ENCODE results near the gene S100A13. TPM values are rescaled to one million over a fixed set of nuclear protein-coding genes. Genes with fewer than 3 reads are reported as not detected.

The S100A13 gene
- total RNA-seq, 4 donors from 2014 or later: 44.4 to 63.3 (median 55.7) TPM

DNA sequence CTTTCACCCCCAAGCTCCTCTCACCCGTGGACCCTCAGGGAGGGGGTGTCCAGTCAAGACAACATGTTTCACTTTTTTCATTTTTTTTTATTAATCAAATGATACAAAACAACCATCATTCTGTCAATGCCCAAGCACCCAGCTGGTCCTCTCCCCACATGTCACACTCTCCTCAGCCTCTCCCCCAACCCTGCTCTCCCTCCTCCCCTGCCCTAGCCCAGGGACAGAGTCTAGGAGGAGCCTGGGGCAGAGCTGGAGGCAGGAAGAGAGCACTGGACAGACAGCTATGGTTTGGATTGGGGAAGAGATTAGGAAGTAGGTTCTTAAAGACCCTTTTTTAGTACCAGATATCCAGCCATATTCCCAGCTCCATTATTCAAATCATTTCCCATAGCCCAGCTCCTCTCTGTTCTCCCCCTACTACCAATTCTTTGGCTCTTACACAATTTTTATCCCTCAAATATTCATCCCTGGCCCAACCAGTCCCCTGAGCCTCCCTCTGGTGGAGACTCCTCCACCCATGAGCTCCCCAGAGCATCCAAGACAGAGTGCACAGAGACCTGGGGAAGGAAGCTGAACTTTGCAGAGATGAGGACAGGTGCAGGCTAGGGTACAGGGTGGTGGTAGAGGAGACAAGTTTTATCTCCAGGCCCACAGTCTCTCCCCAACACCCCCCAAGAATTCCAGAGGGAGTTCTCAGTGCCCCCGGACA lies 13.0 kb downstream of the S100A13 start:
- intact Hi-C loops (cut with DNase I): loop anchor here (5.0 kb wide), 1 partner anchor 37 kb away; no protein-coding TSS in a partner anchor
- Histone ChIP-seq H3K36me3 (peaks cover 0 to 8% (median 0%) of the 10 kb centered on the region in 3 donors), H3K4me1 (peaks cover 21 to 89% (median 41%) of the 10 kb centered on the region in 3 donors), H3K4me3 (peak overlapping the region; percentile 54 to 76 (median 66)), H3K9me3 (no peaks in the 10 kb centered on the region), H3K27ac (peak overlapping the region; percentile 92 to 96 (median 94)), H3K27me3 (no peaks in the 10 kb centered on the region)
- WGBS, 2 donors: 47 to 54% methylated on average over 1 to 2 of the region's 2 CpGs
- TF ChIP-seq POLR2A (IDR thresholded peaks at IDR 0.05): no peak
- TF ChIP-seq, protein P1, sequence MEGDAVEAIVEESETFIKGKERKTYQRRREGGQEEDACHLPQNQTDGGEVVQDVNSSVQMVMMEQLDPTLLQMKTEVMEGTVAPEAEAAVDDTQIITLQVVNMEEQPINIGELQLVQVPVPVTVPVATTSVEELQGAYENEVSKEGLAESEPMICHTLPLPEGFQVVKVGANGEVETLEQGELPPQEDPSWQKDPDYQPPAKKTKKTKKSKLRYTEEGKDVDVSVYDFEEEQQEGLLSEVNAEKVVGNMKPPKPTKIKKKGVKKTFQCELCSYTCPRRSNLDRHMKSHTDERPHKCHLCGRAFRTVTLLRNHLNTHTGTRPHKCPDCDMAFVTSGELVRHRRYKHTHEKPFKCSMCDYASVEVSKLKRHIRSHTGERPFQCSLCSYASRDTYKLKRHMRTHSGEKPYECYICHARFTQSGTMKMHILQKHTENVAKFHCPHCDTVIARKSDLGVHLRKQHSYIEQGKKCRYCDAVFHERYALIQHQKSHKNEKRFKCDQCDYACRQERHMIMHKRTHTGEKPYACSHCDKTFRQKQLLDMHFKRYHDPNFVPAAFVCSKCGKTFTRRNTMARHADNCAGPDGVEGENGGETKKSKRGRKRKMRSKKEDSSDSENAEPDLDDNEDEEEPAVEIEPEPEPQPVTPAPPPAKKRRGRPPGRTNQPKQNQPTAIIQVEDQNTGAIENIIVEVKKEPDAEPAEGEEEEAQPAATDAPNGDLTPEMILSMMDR (IDR thresholded peaks at IDR 0.05): peak in 1 of 6 experiments; percentile 10
- no peak for DNase-seq

DNA sequence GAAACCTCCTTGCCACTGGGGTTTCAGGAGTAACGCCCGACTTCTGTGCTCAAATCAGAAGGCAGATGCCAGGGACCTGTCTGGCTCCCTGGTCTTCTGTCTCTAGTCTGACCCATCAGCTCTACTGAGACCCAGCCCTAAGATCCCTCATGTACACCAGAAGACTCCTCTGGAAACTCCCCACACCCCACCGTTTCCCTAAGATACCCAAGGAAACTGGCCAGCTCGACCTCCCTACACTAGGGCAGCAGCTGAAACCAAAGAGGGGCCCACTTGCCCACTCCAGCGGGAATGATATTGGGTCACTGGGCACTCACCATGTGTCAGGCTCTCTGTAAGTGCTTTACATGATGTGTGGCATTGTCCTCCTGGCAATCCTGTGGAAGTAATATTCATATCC lies 13.9 kb downstream of the S100A13 start:
- Histone ChIP-seq H3K4me3 (peak overlapping the region; percentile 54 to 76 (median 66)), H3K27me3 (no peaks in the 10 kb centered on the region), H3K9me3 (no peaks in the 10 kb centered on the region), H3K4me1 (peaks cover 26 to 89% (median 49%) of the 10 kb centered on the region in 3 donors), H3K36me3 (no peaks in the 10 kb centered on the region), H3K27ac (peak overlapping the region; percentile 92 to 96 (median 94))
- no peak for TF ChIP-seq POLR2A (IDR thresholded peaks at IDR 0.05)
- TF ChIP-seq, protein P1 (IDR thresholded peaks at IDR 0.05): no peak
- intact Hi-C loops (cut with DNase I): loop anchor here (5.0 kb wide), 1 partner anchor 36 kb away; no protein-coding TSS in a partner anchor
- 53 to 57% methylated on average over 2 to 3 of the region's 5 CpGs for WGBS, 2 donors
- no peak for DNase-seq

DNA sequence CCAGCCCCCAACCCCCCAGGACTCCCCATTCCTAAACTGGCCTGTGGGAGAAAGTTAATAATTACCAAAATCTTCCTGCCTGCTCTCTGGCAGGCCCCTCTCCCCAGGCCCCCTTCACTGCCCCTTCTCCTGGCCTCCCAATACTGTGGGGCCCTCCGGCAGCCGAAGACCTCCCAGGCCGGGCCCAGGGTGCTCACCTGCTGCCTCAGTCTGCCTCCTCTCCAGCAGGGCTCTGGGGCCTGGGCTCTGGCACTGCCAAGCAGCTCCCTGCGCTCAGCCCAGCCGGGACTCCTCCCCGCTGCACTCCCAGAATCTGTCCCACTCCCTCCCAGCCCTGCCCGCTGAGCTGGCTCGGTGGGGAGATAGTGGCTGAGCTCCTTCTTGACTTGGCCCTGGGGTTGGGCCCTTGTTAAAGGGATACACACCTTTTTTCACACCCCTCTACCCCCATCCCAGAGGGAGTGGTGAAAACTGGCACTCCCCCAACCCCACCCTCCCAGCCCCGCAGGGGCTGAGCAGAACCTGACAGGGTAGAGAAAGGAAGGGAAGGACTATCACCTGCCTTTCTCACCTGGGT lies 14.5 kb downstream of the S100A13 start, which contains the start of gene S100A16:
Gene S100A16, minus strand, starts transcription at position 383 of the 577 bp plus-strand sequence. CDS start 4,986 bp downstream, outside the sequence.
- Histone ChIP-seq H3K27ac (peak within 1 kb of the TSS; percentile 92 to 96 (median 94)), H3K36me3 (peaks cover 0 to 4% (median 1%) of the 10 kb centered on the region in 3 donors), H3K27me3 (no peaks in the 10 kb centered on the region), H3K4me3 (peak within 1 kb of the TSS; percentile 54 to 76 (median 66)), H3K4me1 (peaks cover 26 to 89% (median 50%) of the 10 kb centered on the region in 3 donors), H3K9me3 (no peaks in the 10 kb centered on the region)
- WGBS, 2 donors: 8% methylated on average over 4 of the region's 9 CpGs; no CpG with 5 or more reads in 1 of the 2 donors
- TF ChIP-seq POLR2A (IDR thresholded peaks at IDR 0.05): peak in 3 of 4 donors; percentile 89 to 90 (median 89)
- TF ChIP-seq, protein P1 (IDR thresholded peaks at IDR 0.05): no peak
- intact Hi-C loops (cut with DNase I): loop anchor here (5.0 kb wide), 1 partner anchor 36 kb away; no protein-coding TSS in a partner anchor
- DNase-seq: no peak

DNA sequence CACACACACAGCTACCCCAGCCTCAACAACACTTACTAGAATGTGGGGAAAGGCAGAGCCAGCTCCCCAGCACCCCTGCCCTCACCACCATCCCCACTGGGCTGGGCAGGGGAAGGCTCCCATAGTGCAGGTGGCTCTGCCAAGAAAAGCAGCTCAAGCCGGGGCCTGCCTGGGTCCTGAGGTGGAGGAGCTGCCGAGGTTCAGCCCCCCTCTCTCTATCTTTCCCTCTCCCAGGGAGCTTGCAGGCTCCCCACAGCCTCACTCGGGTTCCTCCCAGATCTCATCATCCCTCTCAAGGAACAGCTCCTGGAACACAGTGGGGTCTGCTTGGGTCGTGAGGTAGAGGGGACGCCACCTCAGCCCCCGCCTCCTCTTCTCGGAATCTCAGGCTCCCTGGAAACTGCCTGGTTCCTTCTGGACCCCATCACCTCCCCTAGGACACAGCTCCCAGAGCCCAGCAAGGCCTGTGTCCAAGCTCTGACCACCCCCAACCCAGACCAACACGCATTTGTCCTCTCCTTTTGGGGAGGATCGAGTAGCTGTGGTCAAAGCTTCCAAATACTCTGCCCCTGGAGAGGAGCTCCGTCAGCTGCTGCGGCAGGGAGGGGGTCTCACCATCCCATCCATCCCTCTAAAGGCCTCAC lies 15.1 kb downstream of the S100A13 start:
- no peak for DNase-seq
- no peaks in the 10 kb centered on the region for H3K27me3 ChIP-seq
- WGBS, 2 donors: 30 to 33% methylated on average over 6 to 7 of the region's 11 CpGs
- no peak for TF ChIP-seq POLR2A (IDR thresholded peaks at IDR 0.05)
- TF ChIP-seq, protein P1 (IDR thresholded peaks at IDR 0.05): no peak
- H3K36me3 ChIP-seq: peaks cover 3 to 11% (median 7%) of the 10 kb centered on the region in 3 donors
- peaks cover 25 to 89% (median 50%) of the 10 kb centered on the region in 3 donors for H3K4me1 ChIP-seq
- intact Hi-C loops (cut with DNase I): loop anchor here (5.0 kb wide), 1 partner anchor 35 kb away; no protein-coding TSS in a partner anchor
- peak overlapping the region; percentile 92 to 96 (median 94) for H3K27ac ChIP-seq
- H3K4me3 ChIP-seq: peak overlapping the region; percentile 54 to 76 (median 66)
- no peaks in the 10 kb centered on the region for H3K9me3 ChIP-seq

Measured in esophagus squamous epithelium (tissue), 5 donors.